ACC112 (cell line): ENCODE results near the gene ZBTB8A.
"Not testable (repeated sequence)": the region's sequence is repeated elsewhere in the genome, so short reads cannot be mapped to it uniquely, and the experiment has no call there.

Source experiments
- H2AFZ ChIP-seq: fragments of 200-600 bp; sonication (generic); one replicate; pipeline ENCODE4 v1.6.0; 2017; ENCODE audit warnings: antibody characterized with exemption, low read length; ENCODE audit not compliant: unreplicated experiment
- H3K27ac ChIP-seq: fragments of 200-600 bp; sonication (generic); 2 replicates; pipeline ENCODE4 v1.5.1; 2014; ENCODE audit warnings: low read depth, mild to moderate bottlenecking, antibody characterized with exemption, low read length, moderate library complexity
- H3K27me3 ChIP-seq: fragments of 200-600 bp; sonication (generic); 2 replicates; pipeline ENCODE4 v1.6.1; 2014; ENCODE audit warnings: mild to moderate bottlenecking, antibody characterized with exemption, low read length, moderate library complexity, mixed read lengths; ENCODE audit not compliant: insufficient read depth
- H3K36me3 ChIP-seq: fragments of 200-600 bp; sonication (generic); 2 replicates; pipeline ENCODE4 v1.6.1; 2016; ENCODE audit warnings: mild to moderate bottlenecking, antibody characterized with exemption, low read length, moderate library complexity, mixed read lengths; ENCODE audit not compliant: insufficient read depth
- H3K4me1 ChIP-seq: fragments of 200-600 bp; sonication (generic); one replicate; pipeline ENCODE4 v1.6.1; 2016; ENCODE audit warnings: low read length, mixed read lengths; ENCODE audit not compliant: insufficient read depth, unreplicated experiment, control insufficient read depth
- H3K4me3 ChIP-seq: fragments of 200-600 bp; sonication (generic); 2 replicates; pipeline ENCODE4 v1.5.1; 2014; ENCODE audit warnings: mild to moderate bottlenecking, low read depth, low read length
- H3K79me2 ChIP-seq: fragments of 200-600 bp; sonication (generic); one replicate; pipeline ENCODE4 v1.6.0; 2016; ENCODE audit warnings: low read length; ENCODE audit not compliant: control insufficient read depth, unreplicated experiment, insufficient read depth

The ZBTB8A gene

GRCh38 chr1:32619701-32620485 is 80.7 kb downstream of the ZBTB8A start:
- H3K27ac ChIP-seq: no peak overlapping the region

GRCh38 chr1:32622205-32622604 is 83.0 kb downstream of the ZBTB8A start:
- Histone ChIP-seq H3K27me3 (no peaks in the 10 kb centered on the region), H3K4me3 (no peak overlapping the region), H2AFZ (no peak overlapping the region), H3K79me2 (no peaks in the 10 kb centered on the region), H3K27ac (no peak overlapping the region), H3K36me3 (no peaks in the 10 kb centered on the region), H3K4me1 (no peaks in the 10 kb centered on the region)

More at GRCh38 chr1:32619701-32620485, 80.7 kb downstream of the ZBTB8A start:
- no peaks in the 10 kb centered on the region for H3K36me3 ChIP-seq
- no peaks in the 10 kb centered on the region for H3K27me3 ChIP-seq
- H3K79me2 ChIP-seq: no peaks in the 10 kb centered on the region
- H3K4me1 ChIP-seq: no peaks in the 10 kb centered on the region
- H2AFZ ChIP-seq: no peak overlapping the region
- H3K4me3 ChIP-seq: no peak overlapping the region

- Histone ChIP-seq H3K4me3 (no peak overlapping the region), H2AFZ (no peak overlapping the region), H3K27ac (no peak overlapping the region), H3K79me2 (no peaks in the 10 kb centered on the region), H3K27me3 (no peaks in the 10 kb centered on the region), H3K36me3 (no peaks in the 10 kb centered on the region), H3K4me1 (no peaks in the 10 kb centered on the region)
These were observed 83.8 kb downstream of the ZBTB8A start for GRCh38 chr1:32622806-32623681.

- Histone ChIP-seq H3K36me3 (no peaks in the 10 kb centered on the region), H3K27ac (no peak overlapping the region), H3K27me3 (no peaks in the 10 kb centered on the region), H3K79me2 (no peaks in the 10 kb centered on the region), H3K4me1 (no peaks in the 10 kb centered on the region), H3K4me3 (no peak overlapping the region), H2AFZ (no peak overlapping the region)
These were observed 84.5 kb downstream of the ZBTB8A start for GRCh38 chr1:32623775-32624174.

GRCh38 chr1:32626176-32626575 is 86.9 kb downstream of the ZBTB8A start:
- H3K27ac ChIP-seq: no peak overlapping the region
- H3K4me1 ChIP-seq: no peaks in the 10 kb centered on the region
- no peaks in the 10 kb centered on the region for H3K36me3 ChIP-seq
- H3K79me2 ChIP-seq: no peaks in the 10 kb centered on the region
- H2AFZ ChIP-seq: no peak overlapping the region
- H3K4me3 ChIP-seq: no peak overlapping the region
- H3K27me3 ChIP-seq: no peaks in the 10 kb centered on the region

- H3K4me3 ChIP-seq: no peak overlapping the region
- no peaks in the 10 kb centered on the region for H3K27me3 ChIP-seq
- no peaks in the 10 kb centered on the region for H3K36me3 ChIP-seq
- no peak overlapping the region for H3K27ac ChIP-seq
- no peaks in the 10 kb centered on the region for H3K4me1 ChIP-seq
- H2AFZ ChIP-seq: no peak overlapping the region
- no peaks in the 10 kb centered on the region for H3K79me2 ChIP-seq
These were observed 88.5 kb downstream of the ZBTB8A start for GRCh38 chr1:32627596-32628162.

GRCh38 chr1:32630173-32630572 is 90.9 kb downstream of the ZBTB8A start:
- H2AFZ ChIP-seq, H3K4me3 ChIP-seq, H3K36me3 ChIP-seq, H3K79me2 ChIP-seq, H3K27ac ChIP-seq, H3K27me3 ChIP-seq, H3K4me1 ChIP-seq: not testable (repeated sequence)

- no peaks in the 10 kb centered on the region for H3K27me3 ChIP-seq
- H3K27ac ChIP-seq: no peak overlapping the region
- H2AFZ ChIP-seq: no peak overlapping the region
- peaks cover 6% of the 10 kb centered on the region for H3K79me2 ChIP-seq
- no peaks in the 10 kb centered on the region for H3K4me1 ChIP-seq
- H3K4me3 ChIP-seq: no peak overlapping the region
- 0 out of 2 replicates have a peak, but pooled peaks cover 5% of the 10 kb centered on the region for H3K36me3 ChIP-seq
These were observed 93.6 kb downstream of the ZBTB8A start for GRCh38 chr1:32632829-32633228.

GRCh38 chr1:32635508-32636277 is 96.5 kb downstream of the ZBTB8A start:
- Histone ChIP-seq H3K36me3 (0 out of 2 replicates have a peak, but pooled peaks cover 5% of the 10 kb centered on the region), H3K27me3 (no peaks in the 10 kb centered on the region), H3K4me3 (no peak overlapping the region), H3K27ac (no peak overlapping the region), H2AFZ (no peak overlapping the region), H3K79me2 (peaks cover 13% of the 10 kb centered on the region), H3K4me1 (no peaks in the 10 kb centered on the region)
